ENCODE results near the gene NOTUM.
A peak's percentile ranks its signal among the peaks of the same experiment; 100 is the strongest.

Gene NOTUM

GRCh38 chr17:81977211-81977808, 16.3 kb upstream of the NOTUM start, which contains the start of gene ASPSCR1:
Gene ASPSCR1, plus strand, starts transcription at chr17:81977629. Its CDS starts 18 bp downstream, at chr17:81977647.
- peak; percentile 87 for DNase-seq (ENCODE audit: low read depth)

GRCh38 chr17:81976332-81977210, 15.6 kb upstream of the NOTUM start:
- no peak for DNase-seq (ENCODE audit: low read depth)

GRCh38 chr17:81973432-81973831, 12.4 kb upstream of the NOTUM start:
- no peak for DNase-seq (ENCODE audit: low read depth)

- DNase-seq (ENCODE audit: low read depth): no peak
These were observed 8.1 kb upstream of the NOTUM start for GRCh38 chr17:81968850-81969812.

GRCh38 chr17:81968396-81968745, 7.4 kb upstream of the NOTUM start:
- no peak for DNase-seq (ENCODE audit: low read depth)

GRCh38 chr17:81967533-81968395, 6.8 kb upstream of the NOTUM start:
- DNase-seq (ENCODE audit: low read depth): peak; percentile 84

- no peak for DNase-seq (ENCODE audit: low read depth)
These were observed 6.2 kb upstream of the NOTUM start for GRCh38 chr17:81967244-81967532.

GRCh38 chr17:81966343-81967243, 5.6 kb upstream of the NOTUM start:
- DNase-seq (ENCODE audit: low read depth): no peak

GRCh38 chr17:81964081-81964849, 3.3 kb upstream of the NOTUM start:
- no peak for DNase-seq (ENCODE audit: low read depth)

- DNase-seq (ENCODE audit: low read depth): no peak
These were observed 1.8 kb upstream of the NOTUM start for GRCh38 chr17:81962499-81963441.

GRCh38 chr17:81961521-81962498, 823 bp upstream of the NOTUM start:
- DNase-seq (ENCODE audit: low read depth): no peak

- DNase-seq (ENCODE audit: low read depth): no peak
These were observed 643 bp downstream of the NOTUM start for GRCh38 chr17:81960130-81960958.

GRCh38 chr17:81959362-81960129, 1.4 kb downstream of the NOTUM start:
- peak; percentile 76 for DNase-seq (ENCODE audit: low read depth)

GRCh38 chr17:81958633-81959342, 2.2 kb downstream of the NOTUM start:
- no peak for DNase-seq (ENCODE audit: low read depth)

Measured in T follicular helper cell (primary cell).